Lung (tissue), 12 donors: ENCODE measurements around the gene CCNL2. TPM values are rescaled to one million over a fixed set of nuclear protein-coding genes. Genes with fewer than 3 reads are reported as not detected.

ENCODE experiments used
- ATAC-seq: fragments of 200-7000 bp; cut with Tn5 transposase; one replicate; pipeline ENCODE4 v1.9.1; 2020; ENCODE audit warnings: moderate number of reproducible peaks; ENCODE audit not compliant: insufficient read depth, low FRiP score
- DNase-seq, 3 donors: peaks; one replicate each; pipeline ENCODE4 v3.0.0-alpha.2; 2013 to 2017
- H3K27ac ChIP-seq, 2 donors: one replicate each; pipeline ENCODE4 v1.5.1; 2013; ENCODE audit warnings: mild to moderate bottlenecking in 2 of 2, moderate library complexity in 2 of 2, control low read depth in 1 of 2, inconsistent platforms in 1 of 2, low read depth in 1 of 2, low read length in 1 of 2
- H3K27me3 ChIP-seq, 3 donors: one replicate each; pipeline ENCODE4 v1.5.1; 2013; ENCODE audit warnings: low read length in 2 of 3; ENCODE audit not compliant: control insufficient read depth in 3 of 3, insufficient read depth in 3 of 3
- H3K36me3 ChIP-seq, 4 donors: one replicate each; pipeline ENCODE4 v1.5.1; 2013; ENCODE audit warnings: low read length in 4 of 4, mild to moderate bottlenecking in 1 of 4, moderate library complexity in 1 of 4; ENCODE audit not compliant: control insufficient read depth in 4 of 4, insufficient read depth in 4 of 4
- H3K4me1 ChIP-seq, 5 donors: one replicate each; pipeline ENCODE4 v1.5.1; 2013; ENCODE audit warnings: low read length in 5 of 5, mild to moderate bottlenecking in 2 of 5, moderate library complexity in 1 of 5; ENCODE audit not compliant: control insufficient read depth in 5 of 5, insufficient read depth in 5 of 5
- H3K4me3 ChIP-seq: one replicate; pipeline ENCODE4 v1.5.1; 2013; ENCODE audit warnings: mild to moderate bottlenecking, control low read depth, moderate library complexity
- H3K9ac ChIP-seq, 2 donors: one replicate each; pipeline ENCODE4 v1.5.1; 2013; ENCODE audit warnings: low read length in 2 of 2, control low read depth in 1 of 2; ENCODE audit not compliant: insufficient read depth in 1 of 2
- H3K9me3 ChIP-seq, 4 donors: one replicate each; pipeline ENCODE4 v1.5.1; 2013; ENCODE audit warnings: low read length in 3 of 4, mild to moderate bottlenecking in 1 of 4, moderate library complexity in 1 of 4; ENCODE audit not compliant: control insufficient read depth in 4 of 4, insufficient read depth in 3 of 4
- CTCF ChIP-seq: IDR thresholded peaks from 2 replicates; pipeline ENCODE4 v1.5.1; 2012; ENCODE audit warnings: mild to moderate bottlenecking; ENCODE audit errors: control extremely low read depth, extremely low read depth
- WGBS, 2 donors: extraction: QIAGEN DNeasy Blood & Tissue Kit; methylation state at CpG; one replicate each; pipeline ENCODE4 v1.1.7; 2013; 5-methylcytosine and 5-hydroxymethylcytosine counted together
- polyA plus RNA-seq, 2 donors: library from polyadenylated mRNA; stranded (reverse); fragments of 200-250 nt; gene quantifications; one replicate each; pipeline ENCODE4 v1.2.1, GENCODE V29; 2013
- total RNA-seq, 2 donors: library from RNA; depleted of rRNA in 1 of 2; stranded (reverse); fragments of >200 nt in 1 of 2; gene quantifications; one replicate each; pipeline ENCODE4 v1.2.1, GENCODE V29; 2014 to 2021
- donor health status: control.
- donor health status: control.
- donor health status: Bipolar disorder and iron deficiency.
- donor health status: healthy.
- donor health status: DM: yes; HTN: yes; CAD: no.

CCNL2 gene
- total and polyA plus RNA-seq, 4 donors, result 97.9 to 385 (median 193) TPM

- TF ChIP-seq CTCF, result no peak
- no peak overlapping the region for H3K4me3 ChIP-seq
- H3K36me3 ChIP-seq, result peaks cover 0 to 18% (median 4%) of the 10 kb centered on the region in 4 donors
- ATAC-seq (peak; percentile 38), DNase-seq (no peak)
- no peaks in the 10 kb centered on the region for H3K27me3 ChIP-seq
- 70 to 76% methylated on average over 13 to 15 of the region's 15 CpGs for WGBS, 2 donors
- no peak overlapping the region for H3K9ac ChIP-seq
- H3K27ac ChIP-seq, result peak overlapping the region in 1 of 2 donors; percentile 76
- no peaks in the 10 kb centered on the region for H3K9me3 ChIP-seq
- peaks cover 0 to 32% (median 14%) of the 10 kb centered on the region in 5 donors for H3K4me1 ChIP-seq
Measured at GRCh38 chr1:1344655-1345361, 54.3 kb downstream of the CCNL2 start.

- peak overlapping the region in 1 of 2 donors; percentile 57 for H3K27ac ChIP-seq
- WGBS, 2 donors, result 93 to 94% methylated on average over 20 to 24 of the region's 24 CpGs
- H3K4me1 ChIP-seq, result peaks cover 0 to 32% (median 14%) of the 10 kb centered on the region in 5 donors
- TF ChIP-seq CTCF, result no peak
- DNase-seq, result no peak
- H3K4me3 ChIP-seq, result no peak overlapping the region
- H3K27me3 ChIP-seq, result no peaks in the 10 kb centered on the region
- H3K9ac ChIP-seq, result no peak overlapping the region
- ATAC-seq, result no peak
- H3K36me3 ChIP-seq, result peaks cover 0 to 27% (median 6%) of the 10 kb centered on the region in 4 donors
- H3K9me3 ChIP-seq, result no peaks in the 10 kb centered on the region
Measured at GRCh38 chr1:1343811-1344421, 55.2 kb downstream of the CCNL2 start.

DNA sequence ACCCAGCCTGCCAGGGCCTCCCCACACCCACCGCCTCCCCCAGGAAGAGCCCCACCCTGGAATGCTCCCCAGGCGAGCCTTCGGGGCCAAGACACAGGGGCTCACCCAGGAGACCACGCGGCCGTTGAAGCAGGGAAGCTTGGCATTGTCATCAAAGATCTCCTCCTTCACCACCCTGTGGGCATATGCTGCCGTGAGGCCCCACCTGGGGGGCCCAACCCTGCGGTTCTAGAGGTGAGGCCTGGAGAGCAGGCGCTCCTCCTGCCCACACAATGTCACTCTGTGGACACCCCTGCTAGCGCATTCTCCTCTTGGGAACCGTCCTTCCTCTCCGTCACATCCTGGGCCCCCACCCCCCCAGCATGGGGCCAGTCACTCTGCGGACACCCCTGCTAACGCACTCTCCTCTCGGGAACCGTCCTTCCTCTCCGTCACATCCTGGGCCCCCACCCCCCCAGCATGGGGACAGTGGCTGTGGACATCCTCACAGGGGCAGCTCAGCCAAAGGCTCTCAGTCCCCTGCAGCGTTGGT is 56.5 kb downstream of the CCNL2 start:
- H3K27me3 ChIP-seq, result no peaks in the 10 kb centered on the region
- H3K36me3 ChIP-seq, result peaks cover 0 to 39% (median 10%) of the 10 kb centered on the region in 4 donors
- DNase-seq (no peak), ATAC-seq (no peak)
- TF ChIP-seq CTCF, result no peak
- H3K4me3 ChIP-seq, result no peak overlapping the region
- H3K27ac ChIP-seq, result no peak overlapping the region
- H3K9me3 ChIP-seq, result no peaks in the 10 kb centered on the region
- no peak overlapping the region for H3K9ac ChIP-seq
- H3K4me1 ChIP-seq, result peaks cover 0 to 27% (median 7%) of the 10 kb centered on the region in 5 donors
- 88 to 89% methylated on average over 18 of the region's 18 CpGs for WGBS, 2 donors
